ENCODE measurements around the gene NGF.

GRCh38 chr1:115313182-115313581 is 24.9 kb downstream of the NGF start:
- TF ChIP-seq CTCF (IDR thresholded peaks at IDR 0.05), result no peak
- no peak for TF ChIP-seq POLR2A (IDR thresholded peaks at IDR 0.05)

Data from heart left ventricle (tissue), 13 donors.